ENCODE results near the gene ZSCAN12. TPM values are rescaled to one million over a fixed set of nuclear protein-coding genes. Genes with fewer than 3 reads are reported as not detected.

ZSCAN12 gene
- total and polyA plus RNA-seq, 2 of the 13 experiments (the other 11 are each of a cell fraction or from before 2014, with no cell fraction given) = 2.8 to 8.9 TPM

GRCh38 chr6:28335564-28336283, 63.8 kb downstream of the ZSCAN12 start, which contains the start of gene ZSCAN31 (continued):
- peak; percentile 85 for TF ChIP-seq YEATS4 (CRISPR knock-in tag; IDR thresholded peaks at IDR 0.05; ENCODE audit: borderline replicate concordance)
- TF ChIP-seq THAP9 (CRISPR knock-in tag; IDR thresholded peaks at IDR 0.05; ENCODE audit: borderline replicate concordance) = peak; percentile 89; the same call in 1 of the 2 replicates
- no peak for TF ChIP-seq SMAD1 (CRISPR knock-in tag; IDR thresholded peaks at IDR 0.05; ENCODE audit: borderline replicate concordance, low read depth)
- TF ChIP-seq KDM6A (CRISPR knock-in tag; IDR thresholded peaks at IDR 0.05; ENCODE audit: low read depth) = no peak
- TF ChIP-seq ONECUT2 (CRISPR knock-in tag; IDR thresholded peaks at IDR 0.05) = 0 out of 2 replicates have a peak, but pooled peaks have one; percentile 18
- no peak for TF ChIP-seq ZNF251 (CRISPR knock-in tag; IDR thresholded peaks at IDR 0.05)
- TF ChIP-seq YY1 (IDR thresholded peaks at IDR 0.05; ENCODE audit: insufficient read depth, insufficient replicate concordance, low read depth, low read length) = peak; percentile 74
- peak; percentile 47 for TF ChIP-seq TEAD3 (CRISPR knock-in tag; optimal IDR thresholded peaks at IDR 0.05; ENCODE audit: borderline replicate concordance)
- TF ChIP-seq ZNF33B (CRISPR knock-in tag; IDR thresholded peaks at IDR 0.05) = 0 out of 2 replicates have a peak, but pooled peaks have one; percentile 23
- TF ChIP-seq ZNF782 (CRISPR knock-in tag; IDR thresholded peaks at IDR 0.05; ENCODE audit: borderline replicate concordance) = no peak
- no peak for TF ChIP-seq ZNF652 (CRISPR knock-in tag; IDR thresholded peaks at IDR 0.05; ENCODE audit: borderline replicate concordance, low read depth)
- TF ChIP-seq DBP (CRISPR knock-in tag; IDR thresholded peaks at IDR 0.05; ENCODE audit: not compliant biosample characterization) = no peak
- TF ChIP-seq MAFK (conservative IDR thresholded peaks at IDR 0.05 in 1 of 2, IDR thresholded peaks at IDR 0.05 in 1 of 2; ENCODE audit: low read length in 2 of 2) = peak; percentile 22 to 48; a peak in 3 of 4 replicates
- TF ChIP-seq U2AF1 (optimal IDR thresholded peaks at IDR 0.05; ENCODE audit: low read depth, low read length) = no peak
- TF ChIP-seq RFXAP (CRISPR knock-in tag; IDR thresholded peaks at IDR 0.05; ENCODE audit: borderline replicate concordance) = peak; percentile 94
- TF ChIP-seq NR2F6 (IDR thresholded peaks at IDR 0.05) = peak; percentile 42
- peak; percentile 52; the same call in 1 of the 2 replicates for TF ChIP-seq NR2F6 (CRISPR knock-in tag; IDR thresholded peaks at IDR 0.05)
- TF ChIP-seq HNRNPLL (IDR thresholded peaks at IDR 0.05; ENCODE audit: low read depth, low read length, poor library complexity, severe bottlenecking) = peak; percentile 65
- no peak for TF ChIP-seq ZNF282 (IDR thresholded peaks at IDR 0.05; ENCODE audit: partially characterized antibody)
- peak; percentile 48; the same call in 1 of the 2 replicates for TF ChIP-seq ZNF337 (CRISPR knock-in tag; IDR thresholded peaks at IDR 0.05; ENCODE audit: borderline replicate concordance, low read depth)
- peak; percentile 48; the same call in 1 of the 2 replicates for TF ChIP-seq TBX2 (CRISPR knock-in tag; IDR thresholded peaks at IDR 0.05; ENCODE audit: borderline replicate concordance)
- TF ChIP-seq SRSF4 (IDR thresholded peaks at IDR 0.05; ENCODE audit: low read depth, low read length, poor library complexity, severe bottlenecking) = no peak
- TF ChIP-seq ZNF564 (CRISPR knock-in tag; IDR thresholded peaks at IDR 0.05) = peak; percentile 52; the same call in 1 of the 2 replicates
- TF ChIP-seq SP140L (CRISPR knock-in tag; IDR thresholded peaks at IDR 0.05; ENCODE audit: borderline replicate concordance) = peak; percentile 95
- peak; percentile 78; the same call in 1 of the 2 replicates for TF ChIP-seq ZC3H4 (CRISPR knock-in tag; IDR thresholded peaks at IDR 0.05; ENCODE audit: borderline replicate concordance)
- TF ChIP-seq ZNF558 (CRISPR knock-in tag; IDR thresholded peaks at IDR 0.05; ENCODE audit: borderline replicate concordance) = 0 out of 2 replicates have a peak, but pooled peaks have one; percentile 49
- TF ChIP-seq SNAPC5 (CRISPR knock-in tag; IDR thresholded peaks at IDR 0.05; ENCODE audit: borderline replicate concordance) = 0 out of 2 replicates have a peak, but pooled peaks have one; percentile 4

All from HepG2 (cell line).